AG04449 (cell line): ENCODE measurements around the gene KIF13A.

Source experiments
- CTCF ChIA-PET: fragments of 350-600 bp; formaldehyde crosslinking; extraction: SDS; loops from one replicate; lab custom pipeline; 2021; ENCODE audit warnings: antibody characterized with exemption; lab: Yijun Ruan, JAX
- POLR2A ChIA-PET: fragments of 400-600, 350-600 bp; formaldehyde crosslinking; extraction: SDS; loops from one replicate; lab custom pipeline; 2020; ENCODE audit warnings: antibody characterized with exemption, inconsistent platforms; lab: Yijun Ruan, JAX
- DNase-seq: peaks from one replicate; pipeline ENCODE4 v3.0.0-alpha.2; 2010; ENCODE audit warnings: low read depth, low spot score
- H3K4me3 ChIP-seq: 2 replicates; pipeline ENCODE4 v1.5.1; 2011; ENCODE audit warnings: low read depth, mild to moderate bottlenecking, control low read depth, low read length
- TF ChIP-seq, protein P1 (sequence below): IDR thresholded peaks from one replicate; pipeline ENCODE4 v1.5.1; 2011; ENCODE audit warnings: mild to moderate bottlenecking, moderate library complexity, low read length, control low read depth, inconsistent platforms; ENCODE audit not compliant: insufficient read depth; ENCODE audit errors: missing control alignments

KIF13A gene

DNA sequence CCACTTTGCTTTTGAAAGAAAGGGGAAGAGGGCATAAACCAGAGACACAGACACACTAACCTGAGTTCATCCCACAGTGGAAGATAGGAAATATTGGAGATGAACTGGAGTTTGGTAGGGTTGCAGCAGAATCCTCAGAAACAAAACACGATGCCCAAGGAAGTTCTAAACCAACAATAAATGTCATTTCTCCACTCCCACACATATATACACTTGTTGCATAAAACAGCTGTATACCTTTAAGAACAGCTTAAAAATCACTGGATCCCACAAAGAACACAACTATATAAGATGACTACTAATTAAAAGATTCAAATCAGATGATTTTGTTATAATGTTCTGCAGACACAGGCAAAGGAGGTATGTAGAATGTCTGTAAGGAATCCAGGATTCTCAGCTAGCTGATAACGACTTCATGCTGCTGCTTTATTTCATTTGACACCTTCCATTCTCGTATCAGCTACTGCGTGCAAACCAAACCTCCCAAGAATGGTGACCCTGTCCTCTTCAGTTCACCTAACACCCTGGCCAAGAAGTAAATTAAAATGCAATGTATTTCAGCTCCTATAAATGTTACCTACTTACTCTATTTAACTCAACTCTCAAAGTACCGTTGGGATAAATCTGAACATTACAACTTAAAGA is 14.3 kb downstream of the KIF13A start:
- DNase-seq, result no peak
- POLR2A ChIA-PET, result interaction anchor here (0.9 to 1.1 kb wide), 3 partner anchors 10 to 122 kb away, joined by 3 to 5 read pairs (median 3); no protein-coding TSS in a partner anchor
- TF ChIP-seq, protein P1, sequence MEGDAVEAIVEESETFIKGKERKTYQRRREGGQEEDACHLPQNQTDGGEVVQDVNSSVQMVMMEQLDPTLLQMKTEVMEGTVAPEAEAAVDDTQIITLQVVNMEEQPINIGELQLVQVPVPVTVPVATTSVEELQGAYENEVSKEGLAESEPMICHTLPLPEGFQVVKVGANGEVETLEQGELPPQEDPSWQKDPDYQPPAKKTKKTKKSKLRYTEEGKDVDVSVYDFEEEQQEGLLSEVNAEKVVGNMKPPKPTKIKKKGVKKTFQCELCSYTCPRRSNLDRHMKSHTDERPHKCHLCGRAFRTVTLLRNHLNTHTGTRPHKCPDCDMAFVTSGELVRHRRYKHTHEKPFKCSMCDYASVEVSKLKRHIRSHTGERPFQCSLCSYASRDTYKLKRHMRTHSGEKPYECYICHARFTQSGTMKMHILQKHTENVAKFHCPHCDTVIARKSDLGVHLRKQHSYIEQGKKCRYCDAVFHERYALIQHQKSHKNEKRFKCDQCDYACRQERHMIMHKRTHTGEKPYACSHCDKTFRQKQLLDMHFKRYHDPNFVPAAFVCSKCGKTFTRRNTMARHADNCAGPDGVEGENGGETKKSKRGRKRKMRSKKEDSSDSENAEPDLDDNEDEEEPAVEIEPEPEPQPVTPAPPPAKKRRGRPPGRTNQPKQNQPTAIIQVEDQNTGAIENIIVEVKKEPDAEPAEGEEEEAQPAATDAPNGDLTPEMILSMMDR, result no peak
- no peak overlapping the region for H3K4me3 ChIP-seq
- CTCF ChIA-PET, result interaction anchor here (1.8 kb wide), 1 partner anchor 149 kb away, joined by 5 read pairs; no protein-coding TSS in a partner anchor

DNA sequence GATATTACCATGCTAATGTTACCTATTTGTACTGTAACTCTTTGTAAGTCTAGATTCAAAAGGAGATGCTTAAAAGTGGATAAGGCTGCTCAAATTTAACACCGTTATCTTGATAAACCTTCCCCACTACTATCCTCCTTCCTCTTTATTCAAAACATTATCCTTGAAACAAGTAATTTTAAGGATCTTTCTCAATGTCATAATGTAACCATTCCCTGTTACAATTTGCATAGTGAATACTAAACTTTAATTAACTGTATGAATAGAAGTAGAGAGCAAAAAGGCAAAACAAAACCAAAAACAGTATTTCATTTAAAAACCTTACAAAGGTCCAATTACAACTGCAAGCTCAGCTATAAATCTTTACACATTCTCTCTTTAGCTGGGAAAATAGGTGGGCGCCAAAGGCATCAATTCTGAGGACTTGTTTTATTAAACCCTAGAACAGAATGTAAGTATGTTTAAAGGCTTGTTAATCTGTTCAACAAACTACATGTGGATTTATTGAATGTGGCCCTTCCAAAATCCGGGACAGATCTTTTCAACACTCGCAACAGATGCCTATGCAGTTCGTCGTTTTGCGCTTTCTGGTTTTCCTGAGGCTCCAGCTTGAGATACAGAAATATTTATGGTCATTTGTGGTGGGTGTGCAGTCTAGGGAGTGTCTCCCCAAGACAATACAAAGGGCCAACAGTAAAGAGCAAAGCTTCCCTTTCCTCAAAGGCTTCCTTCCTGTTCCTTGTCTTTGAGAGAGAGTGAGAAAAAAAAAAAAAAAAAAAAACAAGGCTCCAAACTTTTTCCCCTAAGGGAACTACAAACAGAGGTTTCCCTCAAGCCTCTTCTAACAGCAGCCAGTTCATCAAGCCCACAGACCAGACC is 15.1 kb downstream of the KIF13A start:
- no peak for DNase-seq
- ChIA-PET CTCF (interaction anchor here (1.8 kb wide), 1 partner anchor 149 kb away, joined by 5 read pairs; no protein-coding TSS in a partner anchor), POLR2A (interaction anchor here (0.9 to 1.1 kb wide), 3 partner anchors 10 to 121 kb away, joined by 3 to 5 read pairs (median 3); no protein-coding TSS in a partner anchor)
- TF ChIP-seq, protein P1, result no peak
- H3K4me3 ChIP-seq, result no peak overlapping the region

DNA sequence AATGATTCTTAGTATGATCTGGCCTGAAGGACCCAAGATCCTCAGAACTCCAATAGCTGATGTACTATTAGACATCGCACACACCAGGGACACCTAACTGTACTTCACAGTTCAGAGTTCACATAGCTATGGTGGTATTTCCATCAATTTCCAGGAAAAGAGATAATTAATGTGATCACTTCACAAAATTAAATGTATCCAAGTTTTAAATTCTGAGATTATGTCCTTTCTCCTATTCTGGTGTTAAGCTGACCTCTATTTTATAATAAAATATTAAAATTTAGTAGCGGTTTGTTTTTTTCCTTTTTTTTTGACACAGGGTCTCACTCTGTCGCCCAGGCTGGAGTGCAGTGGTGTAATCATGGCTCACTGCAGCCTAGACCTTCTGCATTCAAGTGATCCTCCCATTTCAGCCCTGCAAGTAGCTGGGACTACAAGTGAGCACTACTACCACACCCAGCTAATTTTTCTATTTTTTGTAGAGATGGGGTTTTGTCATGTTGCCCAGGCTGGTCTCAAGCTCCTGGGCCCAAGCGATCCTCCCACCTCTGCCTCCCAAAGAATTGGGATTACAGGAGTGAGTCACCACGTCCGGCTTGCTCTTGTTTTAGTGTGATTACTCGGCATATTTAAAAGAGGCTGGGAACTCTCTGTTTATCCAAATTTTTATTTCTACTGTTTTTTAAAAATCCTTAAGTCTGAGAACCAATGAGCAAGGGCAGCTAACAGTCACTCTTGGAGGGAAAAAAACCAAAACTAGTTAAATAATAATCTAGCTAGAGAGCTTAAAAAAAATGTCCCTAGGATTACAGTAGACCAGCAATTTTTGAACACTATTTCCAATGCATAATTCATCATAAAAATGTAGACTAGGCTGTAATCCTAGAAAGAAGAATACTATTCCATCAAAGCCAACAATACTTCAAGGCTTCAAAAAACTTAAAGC is 16.0 kb downstream of the KIF13A start:
- ChIA-PET CTCF (interaction anchor here (1.2 to 1.8 kb wide), 3 partner anchors 14 to 150 kb away, joined by 3 to 5 read pairs (median 4); no protein-coding TSS in a partner anchor), POLR2A (no interaction called here)
- H3K4me3 ChIP-seq, result no peak overlapping the region
- TF ChIP-seq, protein P1, result no peak
- no peak for DNase-seq

DNA sequence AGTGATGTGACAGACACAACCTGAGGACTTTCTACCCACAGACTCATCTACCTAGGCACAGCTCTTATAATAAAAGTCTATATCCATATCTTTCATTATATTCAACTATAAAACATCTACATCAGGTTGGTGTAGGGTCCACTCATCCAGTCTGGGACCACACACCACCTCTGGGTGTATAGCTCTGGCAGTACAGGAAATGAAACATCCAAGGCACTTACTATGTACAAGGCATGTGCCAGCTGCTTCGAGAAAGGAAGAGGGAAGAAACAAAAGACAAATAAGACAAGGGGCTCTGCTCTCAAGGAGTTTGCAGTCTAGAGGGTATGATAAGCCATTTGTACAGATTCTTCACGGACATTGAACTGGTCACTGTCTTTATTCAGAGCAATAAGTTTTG is 18.6 kb downstream of the KIF13A start:
- CTCF ChIA-PET, result interaction anchor here (0.5 to 1.6 kb wide), 3 partner anchors 10 to 57 kb away, joined by 3 to 4 read pairs (median 4); no protein-coding TSS in a partner anchor
- POLR2A ChIA-PET, result no interaction called here
- TF ChIP-seq, protein P1, result no peak
- DNase-seq, result no peak
- no peak overlapping the region for H3K4me3 ChIP-seq

DNA sequence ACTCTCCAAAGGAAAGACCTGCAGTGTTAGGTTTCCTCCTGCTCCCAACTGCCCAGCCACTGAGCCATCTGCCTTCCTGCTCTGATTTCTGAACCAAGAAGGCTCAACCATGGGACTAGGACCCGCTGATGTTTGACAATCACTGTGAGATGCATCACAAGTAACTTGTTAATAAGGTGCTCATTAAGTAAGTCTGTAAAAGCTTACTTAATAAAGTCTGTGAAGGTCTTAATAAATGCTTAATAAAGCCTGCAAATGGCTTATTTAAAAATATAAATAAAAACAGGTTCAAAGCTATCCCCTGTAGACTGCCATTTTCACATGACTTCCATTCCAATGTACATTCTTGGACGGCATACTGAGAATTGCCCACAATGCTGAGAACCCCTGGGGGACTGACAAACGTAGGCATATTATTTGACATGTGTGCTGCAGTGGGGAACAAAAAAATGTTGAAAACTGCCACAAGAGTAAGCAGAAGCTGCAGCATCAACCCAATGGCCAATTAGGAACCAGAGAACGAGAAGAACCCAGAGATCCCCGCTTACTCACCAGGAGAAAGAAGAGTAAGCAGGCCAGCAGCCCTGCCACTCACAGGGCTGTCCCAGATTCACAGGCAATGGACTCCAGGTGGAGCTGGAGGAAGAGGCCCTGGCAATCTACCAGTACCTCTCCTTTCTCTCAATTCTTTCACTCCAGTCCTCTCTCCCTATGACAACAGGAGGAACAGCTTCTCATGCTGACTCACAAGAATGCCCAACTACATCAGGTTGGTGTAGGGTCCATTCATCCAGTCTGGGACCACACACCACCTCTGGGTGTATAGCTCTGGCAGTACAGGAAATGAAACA is 19.5 kb downstream of the KIF13A start:
- no peak for DNase-seq
- no peak overlapping the region for H3K4me3 ChIP-seq
- CTCF ChIA-PET, result interaction anchor here (1.1 to 1.6 kb wide), 3 partner anchors 9 to 80 kb away, joined by 3 to 4 read pairs (median 4); no protein-coding TSS in a partner anchor
- POLR2A ChIA-PET, result no interaction called here
- TF ChIP-seq, protein P1, result no peak
